B cell (primary cell): ENCODE results near the gene KIN. TPM values are rescaled to one million over a fixed set of nuclear protein-coding genes. Genes with fewer than 3 reads are reported as not detected.
"Not testable (repeated sequence)": the region's sequence is repeated elsewhere in the genome, so short reads cannot be mapped to it uniquely, and the experiment has no call there.

ENCODE experiments used
- ATAC-seq: fragments of 200-7000 bp; cut with Tn5 transposase; one replicate; pipeline ENCODE4 v1.10.0; 2021; ENCODE audit warnings: low read depth, mild to moderate bottlenecking, moderate number of reproducible peaks, moderate library complexity
- CTCF ChIA-PET: fragments of 350-600 bp; sonication (Branson Sonifier 250); formaldehyde crosslinking; loops from one replicate; lab custom pipeline; 2021; ENCODE audit warnings: antibody characterized with exemption, inconsistent platforms; lab: Charles Lee
- POLR2A ChIA-PET: fragments of 350-600 bp; sonication (Branson Sonifier 250); formaldehyde crosslinking; loops from one replicate; lab custom pipeline; 2021; ENCODE audit warnings: antibody characterized with exemption; lab: Charles Lee
- DNase-seq: peaks from one replicate; pipeline ENCODE4 v3.0.0; 2013
- H2AFZ ChIP-seq: 2 replicates; pipeline ENCODE4 v1.6.1; 2012; ENCODE audit warnings: mild to moderate bottlenecking, low read depth, low read length; ENCODE audit not compliant: insufficient read depth, poor library complexity, severe bottlenecking
- H3K27ac ChIP-seq, 2 donors: 1 replicate in 1 of 2; 2 replicates in 1 of 2; pipeline ENCODE4 v1.5.1; 2012 to 2013; ENCODE audit warnings: low read length in 2 of 2, mild to moderate bottlenecking in 2 of 2, moderate library complexity in 1 of 2
- H3K27me3 ChIP-seq, 4 experiments: fragments of 200-600 bp in 1 of 4; sonication (generic) in 1 of 4; replicated peaks in 1 of 4; 1 replicate in 2 of 4; 2 replicates in 2 of 4; pipeline versions ENCODE4 v1.6.1 to v1.7.0; 2013 to 2016; ENCODE audit warnings: low read length in 3 of 4, mild to moderate bottlenecking in 2 of 4, mixed read lengths in 1 of 4, moderate library complexity in 1 of 4; ENCODE audit not compliant: insufficient read depth in 4 of 4, control insufficient read depth in 3 of 4; ENCODE audit errors: control extremely low read depth in 1 of 4
- H3K36me3 ChIP-seq, 2 experiments: replicated peaks in 1 of 2; 1 replicate in 1 of 2; 2 replicates in 1 of 2; pipeline versions ENCODE4 v1.6.1 to v1.7.1; 2013; ENCODE audit warnings: low read length in 1 of 2; ENCODE audit not compliant: insufficient read depth in 2 of 2, control insufficient read depth in 1 of 2; ENCODE audit errors: control extremely low read depth in 1 of 2, extremely low read depth in 1 of 2
- H3K4me1 ChIP-seq, 2 donors: fragments of 200-600 bp in 1 of 2; sonication (generic) in 1 of 2; 1 replicate in 1 of 2; 2 replicates in 1 of 2; pipeline versions ENCODE4 v1.5.1 to v1.6.1; 2013 to 2017; ENCODE audit warnings: low read length in 2 of 2; ENCODE audit not compliant: control insufficient read depth in 2 of 2, insufficient read depth in 2 of 2
- H3K4me2 ChIP-seq: replicated peaks from 2 replicates; pipeline ENCODE3; 2012; ENCODE audit warnings: mild to moderate bottlenecking, low read depth, low read length; ENCODE audit not compliant: poor library complexity, severe bottlenecking
- H3K4me3 ChIP-seq, 5 experiments: fragments of 200-600 bp in 1 of 5; sonication (generic) in 1 of 5; 1 replicate in 3 of 5; 2 replicates in 2 of 5; pipeline versions ENCODE4 v1.5.1 to v1.7.0; 2011 to 2016; ENCODE audit warnings: low read length in 4 of 5, mild to moderate bottlenecking in 4 of 5, low read depth in 2 of 5, control low read depth in 1 of 5, moderate library complexity in 1 of 5; ENCODE audit not compliant: insufficient read depth in 1 of 5; ENCODE audit errors: control extremely low read depth in 1 of 5, extremely low read depth in 1 of 5
- H3K79me2 ChIP-seq: fragments of 200-600 bp; sonication (generic); one replicate; pipeline ENCODE4 v1.6.0; 2016; ENCODE audit warnings: low read length; ENCODE audit not compliant: control insufficient read depth, insufficient read depth
- H3K9ac ChIP-seq: fragments of 200-600 bp; sonication (generic); 2 replicates; pipeline ENCODE4 v1.6.1; 2017; ENCODE audit warnings: mild to moderate bottlenecking, low read length, moderate library complexity
- H3K9me3 ChIP-seq, 3 donors: one replicate each; pipeline versions ENCODE4 v1.6.1 to v1.7.1; 2013; ENCODE audit warnings: low read length in 2 of 3; ENCODE audit not compliant: control insufficient read depth in 2 of 3, insufficient read depth in 1 of 3; ENCODE audit errors: control extremely low read depth in 1 of 3
- H4K20me1 ChIP-seq: 2 replicates; pipeline ENCODE4 v1.6.0; 2012; ENCODE audit warnings: mild to moderate bottlenecking, low read length; ENCODE audit not compliant: insufficient read depth, control insufficient read depth, poor library complexity, severe bottlenecking
- H3K27ac Mint-ChIP-seq: one replicate; pipeline ENCODE4 v1.8.0; 2021; ENCODE audit warnings: mixed read lengths
- H3K27me3 Mint-ChIP-seq: one replicate; pipeline ENCODE4 v1.8.0; 2021; ENCODE audit warnings: mixed read lengths
- H3K4me1 Mint-ChIP-seq: one replicate; pipeline ENCODE4 v1.8.0; 2021; ENCODE audit warnings: mixed read lengths
- H3K4me3 Mint-ChIP-seq: one replicate; pipeline ENCODE4 v1.8.0; 2021; ENCODE audit warnings: mixed read lengths
- H3K9me3 Mint-ChIP-seq: one replicate; pipeline ENCODE4 v1.8.0; 2022; ENCODE audit warnings: mixed read lengths; ENCODE audit not compliant: insufficient read depth
- EZH2 ChIP-seq: IDR thresholded peaks from 2 replicates; pipeline ENCODE4 v1.6.1; 2012; ENCODE audit warnings: borderline replicate concordance, low read depth, mild to moderate bottlenecking, moderate library complexity, low read length; ENCODE audit not compliant: insufficient read depth, poor library complexity, severe bottlenecking
- WGBS: methylation state at CpG from one replicate; pipeline ENCODE4 v1.1.5; 2013; ENCODE audit warnings: missing lambda C conversion rate; ENCODE audit not compliant: insufficient coverage; 5-methylcytosine and 5-hydroxymethylcytosine counted together
- intact Hi-C: fragments of 100-400 bp; cut with micrococcal nuclease; formaldehyde crosslinking; loops from one replicate; pipeline ENCODE4 v1.10.0; 2022
- polyA plus RNA-seq: library from polyadenylated mRNA; depleted of rRNA; stranded (reverse); fragments of >200 nt; gene quantifications from 2 replicates; pipeline ENCODE4 v1.2.3, GENCODE V29; 2012
- total RNA-seq, 2 donors: library from RNA; stranded (reverse); fragments of 120-200 nt in 1 of 2; gene quantifications; 1 replicate in 1 of 2; 2 replicates in 1 of 2; pipeline versions ENCODE4 v1.2.3 to v1.2.4, GENCODE V29; 2013 to 2022
- TF ChIP-seq, protein P1 (sequence below): fragments of 200-600 bp; IDR thresholded peaks from one replicate; pipeline ENCODE4 v1.8.0; 2022; ENCODE audit warnings: antibody characterized with exemption, mild to moderate bottlenecking

KIN gene
- total and polyA plus RNA-seq, 2 donors (not counting 1 experiment from before 2014, with no cell fraction given) = 3.4 to 16.5 TPM

DNA sequence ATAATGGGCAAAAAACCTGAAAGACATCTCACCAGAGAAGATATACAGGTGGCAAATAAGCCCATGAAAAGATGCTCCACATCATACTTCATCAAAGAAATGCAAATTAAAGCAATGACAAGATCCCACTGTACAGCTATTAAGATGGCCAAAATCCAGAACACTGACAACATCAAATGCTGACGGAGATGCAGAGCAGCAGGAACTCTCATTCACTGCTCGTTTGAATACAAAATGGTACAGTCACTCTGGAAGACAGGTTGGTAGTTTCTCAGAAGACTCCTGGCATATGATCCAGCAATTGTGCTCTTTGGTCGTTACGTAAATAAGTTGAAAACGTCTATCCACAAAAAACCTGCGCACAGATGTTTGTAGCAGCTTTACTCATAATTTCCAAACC, 35.5 kb downstream of the KIN start:
- Histone ChIP-seq H3K4me3 (no peak overlapping the region), H3K4me2 (no peak overlapping the region), H3K9ac (no peak overlapping the region), H3K36me3 (peaks cover 10 to 47% of the 10 kb centered on the region in 2 experiments), H2AFZ (no peak overlapping the region), H3K27ac (no peak overlapping the region), H4K20me1 (no peaks in the 10 kb centered on the region), H3K79me2 (no peaks in the 10 kb centered on the region), H3K27me3 (no peaks in the 10 kb centered on the region), H3K4me1 (no peaks in the 10 kb centered on the region), H3K9me3 (no peaks in the 10 kb centered on the region)
- no peaks in the 10 kb centered on the region for H3K9me3 Mint-ChIP-seq
- no peak overlapping the region for H3K27ac Mint-ChIP-seq
- no peaks in the 10 kb centered on the region for H3K4me1 Mint-ChIP-seq
- CTCF ChIA-PET = no interaction called here
- TF ChIP-seq, protein P1, sequence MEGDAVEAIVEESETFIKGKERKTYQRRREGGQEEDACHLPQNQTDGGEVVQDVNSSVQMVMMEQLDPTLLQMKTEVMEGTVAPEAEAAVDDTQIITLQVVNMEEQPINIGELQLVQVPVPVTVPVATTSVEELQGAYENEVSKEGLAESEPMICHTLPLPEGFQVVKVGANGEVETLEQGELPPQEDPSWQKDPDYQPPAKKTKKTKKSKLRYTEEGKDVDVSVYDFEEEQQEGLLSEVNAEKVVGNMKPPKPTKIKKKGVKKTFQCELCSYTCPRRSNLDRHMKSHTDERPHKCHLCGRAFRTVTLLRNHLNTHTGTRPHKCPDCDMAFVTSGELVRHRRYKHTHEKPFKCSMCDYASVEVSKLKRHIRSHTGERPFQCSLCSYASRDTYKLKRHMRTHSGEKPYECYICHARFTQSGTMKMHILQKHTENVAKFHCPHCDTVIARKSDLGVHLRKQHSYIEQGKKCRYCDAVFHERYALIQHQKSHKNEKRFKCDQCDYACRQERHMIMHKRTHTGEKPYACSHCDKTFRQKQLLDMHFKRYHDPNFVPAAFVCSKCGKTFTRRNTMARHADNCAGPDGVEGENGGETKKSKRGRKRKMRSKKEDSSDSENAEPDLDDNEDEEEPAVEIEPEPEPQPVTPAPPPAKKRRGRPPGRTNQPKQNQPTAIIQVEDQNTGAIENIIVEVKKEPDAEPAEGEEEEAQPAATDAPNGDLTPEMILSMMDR = no peak
- TF ChIP-seq EZH2 = no peak
- intact Hi-C loops = no loop called here
- ATAC-seq (no peak), DNase-seq (no peak)
- H3K4me3 Mint-ChIP-seq = no peak overlapping the region
- POLR2A ChIA-PET = no interaction called here
- WGBS = over 99% methylated on average over 6 of the region's 6 CpGs
- H3K27me3 Mint-ChIP-seq = no peaks in the 10 kb centered on the region

DNA sequence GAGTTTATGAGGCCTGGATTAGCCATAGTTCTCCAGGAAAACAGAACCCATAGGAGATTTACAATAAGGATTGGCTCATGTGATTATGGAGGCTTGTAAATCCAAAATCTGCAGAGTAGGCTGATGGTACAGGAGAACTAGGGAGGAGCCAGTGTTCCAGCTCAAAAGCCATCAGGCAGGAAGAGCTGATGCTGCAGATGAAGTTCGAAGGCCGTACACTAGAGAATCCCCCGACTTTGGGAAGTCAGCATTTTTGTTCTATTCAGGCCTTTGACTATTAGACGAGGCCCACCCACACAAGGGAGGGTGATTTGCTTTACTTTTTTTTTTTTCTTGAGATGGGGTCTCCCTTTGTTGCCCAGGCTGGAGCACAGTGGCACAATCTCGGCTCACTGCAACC, 37.6 kb downstream of the KIN start:
- intact Hi-C loops = no loop called here
- Histone ChIP-seq H3K4me2 (no peak overlapping the region), H3K9me3 (no peaks in the 10 kb centered on the region), H3K27me3 (no peaks in the 10 kb centered on the region), H3K9ac (no peak overlapping the region), H3K27ac (no peak overlapping the region), H2AFZ (no peak overlapping the region), H4K20me1 (no peaks in the 10 kb centered on the region), H3K79me2 (no peaks in the 10 kb centered on the region), H3K4me3 (no peak overlapping the region), H3K4me1 (no peaks in the 10 kb centered on the region), H3K36me3 (peaks cover 3 to 34% of the 10 kb centered on the region in 2 experiments)
- ChIA-PET CTCF (no interaction called here), POLR2A (no interaction called here)
- TF ChIP-seq, protein P1 = no peak
- TF ChIP-seq EZH2 = no peak
- H3K9me3 Mint-ChIP-seq = no peaks in the 10 kb centered on the region
- ATAC-seq (no peak), DNase-seq (no peak)
- H3K27ac Mint-ChIP-seq = no peak overlapping the region
- H3K27me3 Mint-ChIP-seq = no peaks in the 10 kb centered on the region
- H3K4me3 Mint-ChIP-seq = no peak overlapping the region
- no peaks in the 10 kb centered on the region for H3K4me1 Mint-ChIP-seq
- WGBS = no CpG with 5 or more reads among the region's 5 CpGs

DNA sequence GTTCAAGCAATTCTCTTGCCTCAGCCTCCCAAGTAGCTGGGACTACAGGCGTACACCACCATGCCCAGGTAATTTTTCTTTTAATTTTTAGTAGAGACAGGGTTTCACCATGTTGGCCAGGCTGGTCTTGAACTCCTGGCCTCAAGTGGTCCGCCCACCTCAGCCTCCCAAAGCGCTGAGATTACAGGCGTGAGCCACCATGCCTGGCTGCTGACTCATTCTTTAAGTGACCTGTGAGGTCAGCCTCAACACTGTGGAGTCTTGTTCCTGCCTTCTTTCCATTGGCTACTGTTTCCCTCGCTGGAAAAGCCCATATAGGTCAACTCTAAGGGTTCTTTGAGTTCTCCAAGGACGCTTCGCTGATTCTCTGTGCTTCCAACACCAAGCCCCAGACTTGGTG, 39.2 kb downstream of the KIN start:
- DNase-seq, H3K27ac ChIP-seq, H3K4me2 ChIP-seq, H4K20me1 ChIP-seq, H3K79me2 ChIP-seq, POLR2A ChIA-PET, H3K9me3 ChIP-seq, H2AFZ ChIP-seq, H3K4me1 Mint-ChIP-seq, H3K27me3 Mint-ChIP-seq, intact Hi-C loops, H3K9me3 Mint-ChIP-seq, H3K4me3 Mint-ChIP-seq, ATAC-seq, H3K27me3 ChIP-seq, H3K27ac Mint-ChIP-seq, H3K4me1 ChIP-seq, H3K9ac ChIP-seq, H3K4me3 ChIP-seq: not testable (repeated sequence)
- peaks cover 1 to 20% of the 10 kb centered on the region in 2 experiments for H3K36me3 ChIP-seq
- CTCF ChIA-PET = interaction anchor here (0.7 kb wide), 1 partner anchor 10 kb away, joined by 3 read pairs; no protein-coding TSS in a partner anchor
- 94% methylated on average over 7 of the region's 7 CpGs for WGBS
